ENCODE data around the gene GYS1.

GRCh38 chr19:49042177-49042576 is 49.1 kb upstream of the GYS1 start:
- TF ChIP-seq GATA2 (IDR thresholded peaks at IDR 0.05; ENCODE audit: low read depth, low read length), result no peak
- no peak for TF ChIP-seq GATA3 (IDR thresholded peaks at IDR 0.05; ENCODE audit: low read depth, low read length)

All from SH-SY5Y (cell line).